Mesenchymal stem cell (in vitro differentiated cells and primary cell): ENCODE results near the gene RFXANK.

Experiments
- DNase-seq: peaks from one replicate; pipeline ENCODE4 v3.0.0-alpha.2; 2013
- H2AFZ ChIP-seq: one replicate; pipeline ENCODE4 v1.6.1; 2013; ENCODE audit warnings: low read depth, mild to moderate bottlenecking, control low read depth, inconsistent platforms, low read length, moderate library complexity
- H2AK5ac ChIP-seq: 2 replicates; pipeline ENCODE4 v1.6.1; 2013; ENCODE audit warnings: low read length, moderate library complexity, mild to moderate bottlenecking, inconsistent platforms; ENCODE audit not compliant: severe bottlenecking
- H2BK120ac ChIP-seq: one replicate; pipeline ENCODE4 v1.6.1; 2013; ENCODE audit warnings: low read depth, mild to moderate bottlenecking, inconsistent platforms, low read length, moderate library complexity
- H2BK12ac ChIP-seq, 2 experiments: one replicate each; pipeline ENCODE4 v1.6.1; 2013; ENCODE audit warnings: inconsistent platforms in 2 of 2, low read length in 2 of 2, mild to moderate bottlenecking in 2 of 2, moderate library complexity in 2 of 2, control low read depth in 1 of 2
- H2BK15ac ChIP-seq: one replicate; pipeline ENCODE4 v1.6.1; 2013; ENCODE audit warnings: mild to moderate bottlenecking, low read depth, inconsistent platforms; ENCODE audit not compliant: poor library complexity, severe bottlenecking
- H2BK5ac ChIP-seq: 2 replicates; pipeline ENCODE4 v1.6.1; 2013; ENCODE audit warnings: low read depth, mild to moderate bottlenecking, low read length, control low read depth, inconsistent platforms; ENCODE audit not compliant: poor library complexity, severe bottlenecking
- H3K14ac ChIP-seq, 2 experiments: one replicate each; pipeline ENCODE4 v1.6.1; 2013; ENCODE audit warnings: inconsistent platforms in 2 of 2, low read length in 2 of 2, control low read depth in 1 of 2, mild to moderate bottlenecking in 1 of 2, moderate library complexity in 1 of 2
- H3K18ac ChIP-seq, 2 experiments: one replicate each; pipeline ENCODE4 v1.6.1; 2013; ENCODE audit warnings: inconsistent platforms in 2 of 2, low read length in 2 of 2, control low read depth in 1 of 2, low read depth in 1 of 2, mild to moderate bottlenecking in 1 of 2
- H3K23ac ChIP-seq, 2 experiments: one replicate each; pipeline ENCODE4 v1.6.1; 2013; ENCODE audit warnings: inconsistent platforms in 2 of 2, low read length in 2 of 2, mild to moderate bottlenecking in 2 of 2, moderate library complexity in 2 of 2, control low read depth in 1 of 2
- H3K27ac ChIP-seq: 2 replicates; pipeline ENCODE4 v1.5.1; 2013; ENCODE audit warnings: mild to moderate bottlenecking, moderate library complexity, low read length, control low read depth, inconsistent platforms; ENCODE audit not compliant: poor library complexity, severe bottlenecking
- H3K27me3 ChIP-seq, 2 experiments: 2 replicates each; pipeline versions ENCODE4 v1.6.1 to v1.7.0; 2013; ENCODE audit warnings: low read length in 2 of 2, mild to moderate bottlenecking in 2 of 2, moderate library complexity in 2 of 2, control low read depth in 1 of 2, inconsistent platforms in 1 of 2; ENCODE audit not compliant: control insufficient read depth in 1 of 2, insufficient read depth in 1 of 2
- H3K36me3 ChIP-seq, 2 experiments: 2 replicates each; pipeline versions ENCODE4 v1.6.1 to v1.7.0; 2013; ENCODE audit warnings: low read length in 2 of 2, control low read depth in 1 of 2, inconsistent platforms in 1 of 2, low read depth in 1 of 2, mild to moderate bottlenecking in 1 of 2; ENCODE audit not compliant: insufficient read depth in 2 of 2, control insufficient read depth in 1 of 2
- H3K4ac ChIP-seq, 2 experiments: one replicate each; pipeline ENCODE4 v1.6.1; 2013; ENCODE audit warnings: inconsistent platforms in 2 of 2, low read length in 2 of 2, mild to moderate bottlenecking in 2 of 2, moderate library complexity in 2 of 2, control low read depth in 1 of 2, low read depth in 1 of 2
- H3K4me1 ChIP-seq: 2 replicates; pipeline ENCODE4 v1.6.1; 2013; ENCODE audit warnings: low read depth, low read length, control low read depth; ENCODE audit not compliant: control insufficient read depth, insufficient read depth
- H3K4me2 ChIP-seq: 2 replicates; pipeline ENCODE4 v1.6.1; 2013; ENCODE audit warnings: low read length, mild to moderate bottlenecking, inconsistent platforms; ENCODE audit not compliant: poor library complexity, severe bottlenecking
- H3K4me3 ChIP-seq, 2 experiments: 2 replicates each; pipeline versions ENCODE4 v1.5.1 to v1.7.0; 2013; ENCODE audit warnings: low read length in 2 of 2, mild to moderate bottlenecking in 2 of 2, control low read depth in 1 of 2, low read depth in 1 of 2; ENCODE audit not compliant: insufficient read depth in 1 of 2
- H3K79me1 ChIP-seq: replicated peaks from 2 replicates; pipeline ENCODE4 v1.6.1; 2013; ENCODE audit warnings: mild to moderate bottlenecking, control low read depth, low read length, inconsistent platforms; ENCODE audit not compliant: poor library complexity, severe bottlenecking
- H3K9ac ChIP-seq: 2 replicates; pipeline ENCODE4 v1.7.0; 2013; ENCODE audit warnings: mild to moderate bottlenecking, low read length, moderate library complexity
- H3K9me3 ChIP-seq: 2 replicates; pipeline ENCODE4 v1.7.0; 2013; ENCODE audit warnings: mild to moderate bottlenecking, low read length; ENCODE audit not compliant: control insufficient read depth
- H4K8ac ChIP-seq: one replicate; pipeline ENCODE4 v1.6.1; 2013; ENCODE audit warnings: inconsistent platforms, mild to moderate bottlenecking, low read length, moderate library complexity
- H4K91ac ChIP-seq: one replicate; pipeline ENCODE4 v1.6.1; 2013; ENCODE audit warnings: mild to moderate bottlenecking, low read length, inconsistent platforms
- WGBS: methylation state at CpG from one replicate; pipeline ENCODE4 v1.1.7; 2013; ENCODE audit warnings: mixed read lengths; 5-methylcytosine and 5-hydroxymethylcytosine counted together

RFXANK gene

DNA sequence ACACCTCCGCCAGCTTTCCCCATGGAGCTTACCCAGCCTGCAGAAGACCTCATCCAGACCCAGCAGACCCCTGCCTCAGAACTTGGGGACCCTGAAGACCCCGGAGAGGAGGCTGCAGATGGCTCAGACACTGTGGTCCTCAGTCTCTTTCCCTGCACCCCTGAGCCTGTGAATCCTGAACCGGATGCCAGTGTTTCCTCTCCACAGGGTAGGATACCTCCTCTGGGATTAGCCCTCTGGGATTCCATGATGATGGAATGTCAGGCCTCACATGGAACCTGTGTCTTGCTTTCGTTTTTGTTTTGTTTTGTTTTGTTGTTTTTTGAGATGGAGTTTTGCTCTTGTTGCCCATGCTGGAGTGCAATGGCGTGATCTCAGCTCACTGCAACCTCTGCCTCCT is 1.9 kb downstream of the RFXANK start:
- peaks cover 36% of the 10 kb centered on the region for H3K79me1 ChIP-seq
- H4K91ac ChIP-seq, result no peak overlapping the region
- H3K14ac ChIP-seq, result no peak overlapping the region
- no peak overlapping the region for H2BK120ac ChIP-seq
- no peak overlapping the region for H3K27ac ChIP-seq
- H3K18ac ChIP-seq, result no peak overlapping the region
- peak overlapping the region; percentile 24 for H3K4me2 ChIP-seq
- H2BK12ac ChIP-seq, result no peak overlapping the region
- H2AFZ ChIP-seq, result no peak overlapping the region
- H3K9me3 ChIP-seq, result no peaks in the 10 kb centered on the region
- WGBS, result 91% methylated on average over 5 of the region's 5 CpGs
- H3K23ac ChIP-seq, result no peak overlapping the region
- H3K36me3 ChIP-seq, result peaks cover 31 to 40% of the 10 kb centered on the region in 2 experiments
- no peak for DNase-seq
- H3K4ac ChIP-seq, result no peak overlapping the region
- H4K8ac ChIP-seq, result no peak overlapping the region
- H3K27me3 ChIP-seq, result no peaks in the 10 kb centered on the region
- peak overlapping the region; percentile 96 for H3K9ac ChIP-seq
- H2BK15ac ChIP-seq, result no peak overlapping the region
- peaks cover 20% of the 10 kb centered on the region for H3K4me1 ChIP-seq
- H2BK5ac ChIP-seq, result no peak overlapping the region
- peak overlapping the region in 1 of 2 experiments; percentile 96 for H3K4me3 ChIP-seq
- H2AK5ac ChIP-seq, result no peak overlapping the region

- Histone ChIP-seq H3K18ac (no peak overlapping the region), H3K4me1 (peaks cover 10% of the 10 kb centered on the region), H2BK120ac (no peak overlapping the region), H2BK5ac (no peak overlapping the region), H3K9ac (peak overlapping the region; percentile 90), H3K4me3 (peak overlapping the region in 1 of 2 experiments; percentile 88), H4K91ac (no peak overlapping the region), H4K8ac (peak overlapping the region; percentile 15), H3K9me3 (no peaks in the 10 kb centered on the region), H2AFZ (no peak overlapping the region), H3K27me3 (peaks cover 11 to 20% of the 10 kb centered on the region in 2 experiments), H2AK5ac (no peak overlapping the region), H3K4me2 (no peak overlapping the region), H3K4ac (no peak overlapping the region), H3K14ac (no peak overlapping the region), H2BK15ac (no peak overlapping the region), H2BK12ac (no peak overlapping the region), H3K36me3 (peaks cover 39 to 43% of the 10 kb centered on the region in 2 experiments), H3K27ac (no peak overlapping the region), H3K23ac (no peak overlapping the region), H3K79me1 (peaks cover 27% of the 10 kb centered on the region)
- DNase-seq, result no peak
- 93% methylated on average over 19 of the region's 19 CpGs for WGBS
These were observed 9.9 kb downstream of the RFXANK start for GRCh38 chr19:19201697-19202630.

GRCh38 chr19:19202707-19203011 is 10.6 kb downstream of the RFXANK start:
- Histone ChIP-seq H2BK12ac (no peak overlapping the region), H3K4me2 (peak overlapping the region; percentile 73), H3K18ac (peak overlapping the region in 1 of 2 experiments; percentile 43), H3K14ac (no peak overlapping the region), H3K9me3 (no peaks in the 10 kb centered on the region), H2BK15ac (no peak overlapping the region), H2AK5ac (no peak overlapping the region), H3K27ac (no peak overlapping the region), H3K4me1 (peaks cover 10% of the 10 kb centered on the region), H2BK5ac (no peak overlapping the region), H3K79me1 (peaks cover 24% of the 10 kb centered on the region), H3K36me3 (peaks cover 34 to 37% of the 10 kb centered on the region in 2 experiments), H2BK120ac (no peak overlapping the region), H3K4ac (peak overlapping the region in 1 of 2 experiments; percentile 8), H4K8ac (peak overlapping the region; percentile 4), H2AFZ (no peak overlapping the region), H3K23ac (no peak overlapping the region), H3K27me3 (peaks cover 16 to 27% of the 10 kb centered on the region in 2 experiments), H3K4me3 (peak overlapping the region; percentile 60 to 88), H4K91ac (no peak overlapping the region), H3K9ac (peak overlapping the region; percentile 90)
- WGBS, result 42% methylated on average over 11 of the region's 11 CpGs
- DNase-seq, result no peak

GRCh38 chr19:19203012-19203856 is 11.2 kb downstream of the RFXANK start, which contains the start of gene NR2C2AP:
Gene NR2C2AP (minus strand): TSS chr19:19203414. CDS start chr19:19203060, 354 bp downstream.
- Histone ChIP-seq H2AFZ (peak within 1 kb of the TSS; percentile 15), H2AK5ac (no peak within 1 kb of the TSS), H3K18ac (peak within 1 kb of the TSS in 1 of 2 experiments; percentile 43), H3K23ac (no peak within 1 kb of the TSS), H2BK120ac (no peak within 1 kb of the TSS), H2BK12ac (no peak within 1 kb of the TSS), H4K91ac (no peak within 1 kb of the TSS), H3K27me3 (peaks cover 16 to 27% of the 10 kb centered on the region in 2 experiments), H3K9me3 (no peaks in the 10 kb centered on the region), H4K8ac (peak within 1 kb of the TSS; percentile 15), H3K9ac (peak within 1 kb of the TSS; percentile 90), H3K14ac (peak within 1 kb of the TSS in 1 of 2 experiments; percentile 59), H3K4me1 (peaks cover 10% of the 10 kb centered on the region), H3K36me3 (peaks cover 29 to 32% of the 10 kb centered on the region in 2 experiments), H2BK5ac (no peak within 1 kb of the TSS), H3K4ac (peak within 1 kb of the TSS in 1 of 2 experiments; percentile 8), H3K4me2 (peak within 1 kb of the TSS; percentile 73), H3K4me3 (peak within 1 kb of the TSS; percentile 60 to 88), H2BK15ac (no peak within 1 kb of the TSS), H3K27ac (no peak within 1 kb of the TSS), H3K79me1 (peaks cover 20% of the 10 kb centered on the region)
- DNase-seq, result peak; percentile 84
- 14% methylated on average over 60 of the region's 60 CpGs for WGBS
